GM12891 (cell line): Measurements from ENCODE around the gene HNF4A.

Experiments used
- POLR2A ChIP-seq: IDR thresholded peaks from 2 replicates; pipeline ENCODE4 v1.6.1; 2011; ENCODE audit warnings: low read depth, low read length, control low read depth
- POLR2AphosphoS5 ChIP-seq: IDR thresholded peaks from 2 replicates; pipeline ENCODE4 v1.6.1; 2011; ENCODE audit warnings: low read depth, low read length, control low read depth
- TAF1 ChIP-seq: IDR thresholded peaks from 2 replicates; pipeline ENCODE4 v1.6.1; 2011; ENCODE audit warnings: low read depth, low read length, control low read depth

DNA sequence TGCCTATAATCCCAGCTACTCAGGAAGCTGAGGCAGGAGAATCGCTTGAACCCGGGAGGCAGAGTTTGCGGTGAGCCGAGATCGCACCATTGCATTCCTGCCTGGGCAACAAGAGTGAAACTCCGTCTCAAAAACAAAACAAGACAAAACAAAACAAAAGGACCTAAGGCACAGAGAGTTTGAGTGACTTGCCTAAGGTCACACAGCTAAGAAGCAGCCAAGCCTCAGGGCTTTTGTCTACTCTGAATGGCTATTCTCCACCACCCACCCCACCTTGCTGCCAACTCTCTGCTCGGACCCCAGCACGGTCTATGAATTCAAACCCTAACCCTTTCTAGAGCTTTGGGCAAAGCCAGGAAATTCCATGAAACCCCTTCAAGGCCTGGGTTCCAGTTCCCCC, 101.1 kb downstream of the HNF4A start:
- TF ChIP-seq POLR2A (no peak), TAF1 (no peak), POLR2AphosphoS5 (no peak)
